Measurements from ENCODE around the gene DTX3L. TPM values are rescaled to one million over a fixed set of nuclear protein-coding genes. Genes with fewer than 3 reads are reported as not detected.

The DTX3L gene
- total RNA-seq, 1 experiment from 2014 or later = 17.3 TPM

DNA sequence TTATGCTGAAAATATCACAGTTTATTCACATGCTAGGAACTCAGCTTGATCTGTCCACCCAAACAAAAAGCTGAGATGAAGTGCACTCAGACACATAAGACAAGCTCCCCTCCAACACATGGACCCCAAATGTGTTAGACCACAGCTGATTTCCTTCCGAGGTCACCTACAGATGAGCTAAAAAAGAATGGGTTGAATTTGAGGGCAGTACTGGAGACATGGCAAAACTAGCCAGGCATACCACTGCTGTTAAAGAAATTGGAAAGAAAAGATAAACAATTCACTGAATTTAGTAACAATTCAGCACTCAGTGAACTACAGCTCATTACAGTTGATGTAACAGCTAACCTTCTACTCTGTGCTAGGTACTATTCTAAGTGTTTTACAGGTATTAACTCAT is 15.5 kb upstream of the DTX3L start:
- Mint-ChIP-seq H3K4me3 (ENCODE audit: unreplicated experiment) (no peak overlapping the region), H3K27me3 (ENCODE audit: insufficient read depth, unreplicated experiment) (no peaks in the 10 kb centered on the region), H3K9me3 (ENCODE audit: unreplicated experiment) (no peaks in the 10 kb centered on the region), H3K27ac (ENCODE audit: unreplicated experiment) (no peak overlapping the region), H3K4me1 (ENCODE audit: low read depth, unreplicated experiment) (no peaks in the 10 kb centered on the region), H3K36me3 (ENCODE audit: insufficient read depth, unreplicated experiment) (peaks cover 17% of the 10 kb centered on the region)
- intact Hi-C loops (cut with micrococcal nuclease; ENCODE audit: unreplicated experiment) = no loop called here
- TF ChIP-seq, protein P1, sequence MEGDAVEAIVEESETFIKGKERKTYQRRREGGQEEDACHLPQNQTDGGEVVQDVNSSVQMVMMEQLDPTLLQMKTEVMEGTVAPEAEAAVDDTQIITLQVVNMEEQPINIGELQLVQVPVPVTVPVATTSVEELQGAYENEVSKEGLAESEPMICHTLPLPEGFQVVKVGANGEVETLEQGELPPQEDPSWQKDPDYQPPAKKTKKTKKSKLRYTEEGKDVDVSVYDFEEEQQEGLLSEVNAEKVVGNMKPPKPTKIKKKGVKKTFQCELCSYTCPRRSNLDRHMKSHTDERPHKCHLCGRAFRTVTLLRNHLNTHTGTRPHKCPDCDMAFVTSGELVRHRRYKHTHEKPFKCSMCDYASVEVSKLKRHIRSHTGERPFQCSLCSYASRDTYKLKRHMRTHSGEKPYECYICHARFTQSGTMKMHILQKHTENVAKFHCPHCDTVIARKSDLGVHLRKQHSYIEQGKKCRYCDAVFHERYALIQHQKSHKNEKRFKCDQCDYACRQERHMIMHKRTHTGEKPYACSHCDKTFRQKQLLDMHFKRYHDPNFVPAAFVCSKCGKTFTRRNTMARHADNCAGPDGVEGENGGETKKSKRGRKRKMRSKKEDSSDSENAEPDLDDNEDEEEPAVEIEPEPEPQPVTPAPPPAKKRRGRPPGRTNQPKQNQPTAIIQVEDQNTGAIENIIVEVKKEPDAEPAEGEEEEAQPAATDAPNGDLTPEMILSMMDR (IDR thresholded peaks at IDR 0.05; ENCODE audit: insufficient read depth in 1 of 2, low read depth in 1 of 2, low read length in 1 of 2, severe bottlenecking in 1 of 2, unreplicated experiment in 1 of 2) = no peak
- BruUV-seq (replicated peaks) = no TSS peak
- POLR2A ChIA-PET = no interaction called here
- no peak overlapping the region for H3K4me3 ChIP-seq (ENCODE audit: low read depth, low read length)
- no peak for DNase-seq
- H3K36me3 ChIP-seq (ENCODE audit: control insufficient read depth, insufficient read depth, low read length) = no peaks in the 10 kb centered on the region
- CTCF ChIA-PET = interaction anchor here (0.5 kb wide), 1 partner anchor 55 kb away, joined by 4 read pairs; no protein-coding TSS in a partner anchor
- H3K4me1 ChIP-seq = no peaks in the 10 kb centered on the region
- H3K27me3 ChIP-seq (replicated peaks; ENCODE audit: control insufficient read depth, insufficient read depth, low read length) = no peaks in the 10 kb centered on the region
- H3K9me3 ChIP-seq = no peaks in the 10 kb centered on the region

DNA sequence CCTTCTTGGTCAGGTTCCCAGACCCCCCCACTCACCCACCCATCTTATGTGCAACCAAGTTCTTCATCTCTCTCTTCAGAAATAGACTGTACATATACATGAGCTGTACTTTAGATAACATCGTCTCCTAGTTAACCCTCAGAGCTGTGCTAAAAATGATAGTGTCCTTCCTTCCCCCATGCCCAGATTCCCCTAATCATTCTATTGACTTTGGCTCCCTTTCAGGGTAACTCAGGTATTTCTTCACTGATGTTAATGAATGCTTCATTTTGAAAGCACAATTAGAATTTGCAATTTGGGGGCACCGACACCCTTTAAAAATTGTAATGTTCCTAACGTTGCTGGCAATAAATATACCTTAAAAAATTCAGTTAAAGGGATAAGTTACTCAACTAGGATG is 11.0 kb upstream of the DTX3L start:
- H3K36me3 ChIP-seq (ENCODE audit: control insufficient read depth, insufficient read depth, low read length) = no peaks in the 10 kb centered on the region; the same call in 1 of the 2 replicates
- Mint-ChIP-seq H3K4me3 (ENCODE audit: unreplicated experiment) (no peak overlapping the region), H3K27ac (ENCODE audit: unreplicated experiment) (no peak overlapping the region), H3K4me1 (ENCODE audit: low read depth, unreplicated experiment) (no peaks in the 10 kb centered on the region), H3K9me3 (ENCODE audit: unreplicated experiment) (no peaks in the 10 kb centered on the region), H3K36me3 (ENCODE audit: insufficient read depth, unreplicated experiment) (peaks cover 8% of the 10 kb centered on the region), H3K27me3 (ENCODE audit: insufficient read depth, unreplicated experiment) (no peaks in the 10 kb centered on the region)
- POLR2A ChIA-PET = no interaction called here
- no TSS peak for BruUV-seq (replicated peaks)
- H3K4me1 ChIP-seq = no peaks in the 10 kb centered on the region
- no peaks in the 10 kb centered on the region for H3K9me3 ChIP-seq
- CTCF ChIA-PET = no interaction called here
- no peak overlapping the region for H3K4me3 ChIP-seq (ENCODE audit: low read depth, low read length)
- intact Hi-C loops (cut with micrococcal nuclease; ENCODE audit: unreplicated experiment) = no loop called here
- H3K27me3 ChIP-seq (replicated peaks; ENCODE audit: control insufficient read depth, insufficient read depth, low read length) = no peaks in the 10 kb centered on the region
- TF ChIP-seq, protein P1 (IDR thresholded peaks at IDR 0.05; ENCODE audit: insufficient read depth in 1 of 2, low read depth in 1 of 2, low read length in 1 of 2, severe bottlenecking in 1 of 2, unreplicated experiment in 1 of 2) = no peak
- no peak for DNase-seq

DNA sequence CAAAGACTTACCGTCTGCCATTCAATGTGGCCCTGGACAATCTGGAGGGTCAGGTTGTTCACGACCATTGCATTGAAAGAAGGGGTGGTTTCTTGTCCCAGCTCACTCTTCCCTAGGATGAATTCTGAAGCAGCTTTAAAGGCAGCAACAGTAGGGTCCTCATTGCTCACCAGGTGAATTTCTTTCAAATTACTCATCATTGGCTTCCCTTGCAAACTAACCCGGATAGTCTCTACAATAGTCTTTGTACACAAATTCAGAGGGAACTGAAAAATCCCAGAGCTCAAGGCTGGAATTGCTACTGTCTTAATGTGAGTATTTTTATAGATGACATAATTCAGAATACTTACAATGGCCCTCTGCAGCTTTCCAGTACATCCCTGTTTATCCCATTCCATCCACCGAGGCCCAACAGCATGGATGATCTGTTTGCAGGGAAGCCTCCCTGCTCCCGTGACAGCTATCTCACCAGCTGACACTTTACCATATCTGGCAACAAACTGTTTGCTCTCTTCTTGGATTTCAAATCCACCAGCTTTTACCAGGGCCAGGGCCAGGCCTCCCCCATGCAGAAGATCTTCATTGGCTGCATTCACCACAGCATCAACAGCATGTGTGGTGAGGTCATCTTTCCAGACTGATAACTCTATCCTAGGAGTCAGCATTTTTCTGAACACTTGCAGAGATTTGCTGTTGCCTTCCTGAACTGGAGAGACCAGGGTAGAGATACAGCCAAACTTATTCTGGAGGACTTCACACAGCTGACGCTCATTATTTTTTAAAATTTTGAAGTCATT is 8.7 kb upstream of the DTX3L start:
- no peak overlapping the region for H3K4me3 Mint-ChIP-seq (ENCODE audit: unreplicated experiment)
- H3K27me3 Mint-ChIP-seq (ENCODE audit: insufficient read depth, unreplicated experiment) = no peaks in the 10 kb centered on the region
- no peaks in the 10 kb centered on the region for H3K9me3 ChIP-seq
- TF ChIP-seq, protein P1 (IDR thresholded peaks at IDR 0.05; ENCODE audit: insufficient read depth in 1 of 2, low read depth in 1 of 2, low read length in 1 of 2, severe bottlenecking in 1 of 2, unreplicated experiment in 1 of 2) = no peak
- H3K27me3 ChIP-seq (replicated peaks; ENCODE audit: control insufficient read depth, insufficient read depth, low read length) = no peaks in the 10 kb centered on the region
- no peaks in the 10 kb centered on the region for H3K4me1 ChIP-seq
- H3K36me3 Mint-ChIP-seq (ENCODE audit: insufficient read depth, unreplicated experiment) = peaks cover 8% of the 10 kb centered on the region
- H3K4me3 ChIP-seq (ENCODE audit: low read depth, low read length) = no peak overlapping the region
- DNase-seq = no peak
- no peaks in the 10 kb centered on the region for H3K4me1 Mint-ChIP-seq (ENCODE audit: low read depth, unreplicated experiment)
- CTCF ChIA-PET = no interaction called here
- no peaks in the 10 kb centered on the region for H3K9me3 Mint-ChIP-seq (ENCODE audit: unreplicated experiment)
- intact Hi-C loops (cut with micrococcal nuclease; ENCODE audit: unreplicated experiment) = no loop called here
- TSS peak; percentile 27 for BruUV-seq (replicated peaks)
- POLR2A ChIA-PET = no interaction called here
- H3K36me3 ChIP-seq (ENCODE audit: control insufficient read depth, insufficient read depth, low read length) = no peaks in the 10 kb centered on the region; the same call in 1 of the 2 replicates
- H3K27ac Mint-ChIP-seq (ENCODE audit: unreplicated experiment) = no peak overlapping the region

Measured in Caco-2 (cell line).